Epidermal melanocyte (primary cell): ENCODE measurements around the gene JADE3.

Experiments used
- DNase-seq: peaks from one replicate; pipeline ENCODE4 v3.0.0; 2011; ENCODE audit warnings: low spot score; ENCODE audit not compliant: insufficient read length

Gene JADE3

GRCh38 chrX:46912098-46912602, at the start of gene JADE3:
Gene JADE3, plus strand, starts transcription at chrX:46912421. Its CDS starts 72,474 bp downstream, at chrX:46984895.
- peak; percentile 33 for DNase-seq

DNA sequence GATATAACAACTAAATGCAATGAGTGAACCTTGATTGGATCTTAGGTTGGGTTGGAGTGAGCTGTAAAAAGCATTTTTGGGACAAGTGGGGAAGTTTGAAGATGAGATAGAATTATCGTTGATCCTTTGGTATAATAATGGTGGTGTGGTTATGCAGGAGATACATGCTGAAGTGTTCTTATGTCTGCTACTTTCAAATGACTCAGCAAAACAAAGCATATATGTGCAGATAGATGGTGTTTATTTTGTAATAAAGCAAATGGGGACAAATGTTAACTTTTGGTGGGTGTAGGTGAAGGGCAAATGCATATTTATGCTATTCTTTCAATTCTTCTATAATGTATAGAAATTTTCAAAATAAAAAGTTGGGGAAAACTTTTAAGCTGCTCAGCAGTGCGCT, 49.1 kb upstream of the JADE3 start:
- DNase-seq = no peak

DNA sequence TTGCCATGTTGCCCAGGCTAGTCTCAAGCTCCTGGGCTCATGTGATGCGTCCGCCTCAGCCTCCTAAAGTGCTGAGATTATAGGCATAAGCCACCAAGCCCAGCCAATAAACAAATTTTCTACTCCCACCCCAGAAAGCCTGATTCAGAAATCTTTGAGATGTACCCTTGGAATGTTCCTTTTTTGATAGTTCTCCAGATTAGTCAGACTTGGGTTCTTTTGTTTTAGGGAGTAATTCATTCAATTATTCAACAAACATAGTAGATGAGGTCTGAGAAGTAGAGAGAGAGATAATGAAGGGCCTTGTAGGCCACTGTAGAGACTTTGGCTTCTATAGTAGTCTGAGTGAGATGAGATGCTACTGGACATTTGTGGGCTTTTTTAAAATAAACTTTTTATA, 47.6 kb upstream of the JADE3 start:
- no peak for DNase-seq

DNA sequence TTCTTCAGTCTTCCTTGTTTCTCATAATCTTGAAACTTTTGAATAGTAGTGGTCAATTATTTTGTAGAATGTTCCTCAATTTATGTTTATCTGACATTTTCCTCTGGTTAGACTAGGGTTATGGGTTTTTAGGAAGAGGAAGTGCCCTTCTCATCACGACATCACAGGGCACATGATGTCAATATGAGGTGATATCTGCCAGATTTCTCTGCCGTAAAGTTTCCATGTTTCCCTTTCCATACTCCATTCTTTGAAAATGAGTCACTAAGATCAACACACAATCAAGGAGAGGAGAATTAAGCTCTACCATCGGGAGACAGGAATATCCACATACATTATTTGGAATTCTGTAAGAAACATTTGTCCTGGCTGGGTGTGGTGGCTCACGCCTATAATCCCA, 46.9 kb upstream of the JADE3 start:
- no peak for DNase-seq

DNA sequence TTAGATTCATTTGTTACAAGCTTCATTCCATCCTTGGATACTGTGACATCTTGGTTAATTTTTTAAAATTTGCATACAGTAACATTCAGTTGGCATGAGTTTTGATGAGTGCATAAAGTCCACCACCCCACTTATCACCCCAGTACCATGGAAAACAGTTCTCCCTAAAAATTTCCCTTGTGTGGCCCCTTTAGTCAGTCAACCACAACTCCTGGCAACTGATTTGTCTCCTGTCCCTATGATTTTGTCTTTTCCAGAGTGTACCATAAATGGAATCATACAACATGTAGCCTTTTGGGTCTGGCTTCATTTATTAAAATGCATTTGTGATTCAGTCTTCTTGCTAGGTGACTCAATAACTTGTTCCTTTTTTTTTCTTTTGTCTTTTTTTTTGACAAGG, 45.5 kb upstream of the JADE3 start:
- DNase-seq = no peak

DNA sequence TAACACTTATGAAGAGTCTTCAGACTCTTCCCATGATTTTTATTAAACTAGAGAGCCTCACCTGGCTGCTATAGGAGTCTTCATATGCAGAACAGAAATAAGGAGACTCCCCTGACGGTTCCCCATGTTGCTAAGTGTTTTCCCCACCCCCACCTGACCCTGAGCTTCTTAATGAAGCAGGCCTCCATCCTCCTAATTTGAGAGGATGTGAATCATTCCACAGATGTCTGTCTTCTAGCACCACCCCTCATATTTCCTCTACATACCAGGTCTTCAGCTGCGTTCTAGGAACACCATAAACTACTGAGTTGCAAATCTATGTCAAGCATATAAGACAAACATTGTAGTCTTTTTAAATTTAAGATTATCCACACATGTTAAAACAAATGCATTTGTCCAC, 38.5 kb upstream of the JADE3 start:
- DNase-seq = no peak

- DNase-seq = no peak
Observed at GRCh38 chrX:46876901-46877300, 35.3 kb upstream of the JADE3 start.

DNA sequence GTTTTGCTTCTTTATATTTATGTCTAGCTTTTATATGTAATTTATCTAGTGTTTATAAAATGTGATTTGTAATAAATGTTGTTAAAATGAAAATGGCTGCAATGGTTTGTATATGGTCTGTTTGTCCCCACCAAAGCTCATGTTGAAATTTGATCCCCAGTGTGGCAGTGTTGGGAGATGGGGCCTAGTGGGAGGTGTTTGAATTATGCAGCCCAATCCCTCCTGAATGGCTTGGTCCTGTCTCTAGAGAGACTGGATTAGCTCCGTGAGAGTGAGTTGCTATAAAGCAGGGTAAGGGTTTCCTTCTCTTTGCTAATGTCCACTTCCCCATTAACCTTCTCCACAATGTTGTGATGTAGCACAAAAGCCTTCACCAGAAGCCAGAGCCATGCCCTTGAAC, 30.0 kb upstream of the JADE3 start:
- DNase-seq = no peak

- no peak for DNase-seq
Observed at GRCh38 chrX:46884799-46885198, 27.4 kb upstream of the JADE3 start.

- DNase-seq = no peak
Observed at GRCh38 chrX:46898207-46898606, 14.0 kb upstream of the JADE3 start.

DNA sequence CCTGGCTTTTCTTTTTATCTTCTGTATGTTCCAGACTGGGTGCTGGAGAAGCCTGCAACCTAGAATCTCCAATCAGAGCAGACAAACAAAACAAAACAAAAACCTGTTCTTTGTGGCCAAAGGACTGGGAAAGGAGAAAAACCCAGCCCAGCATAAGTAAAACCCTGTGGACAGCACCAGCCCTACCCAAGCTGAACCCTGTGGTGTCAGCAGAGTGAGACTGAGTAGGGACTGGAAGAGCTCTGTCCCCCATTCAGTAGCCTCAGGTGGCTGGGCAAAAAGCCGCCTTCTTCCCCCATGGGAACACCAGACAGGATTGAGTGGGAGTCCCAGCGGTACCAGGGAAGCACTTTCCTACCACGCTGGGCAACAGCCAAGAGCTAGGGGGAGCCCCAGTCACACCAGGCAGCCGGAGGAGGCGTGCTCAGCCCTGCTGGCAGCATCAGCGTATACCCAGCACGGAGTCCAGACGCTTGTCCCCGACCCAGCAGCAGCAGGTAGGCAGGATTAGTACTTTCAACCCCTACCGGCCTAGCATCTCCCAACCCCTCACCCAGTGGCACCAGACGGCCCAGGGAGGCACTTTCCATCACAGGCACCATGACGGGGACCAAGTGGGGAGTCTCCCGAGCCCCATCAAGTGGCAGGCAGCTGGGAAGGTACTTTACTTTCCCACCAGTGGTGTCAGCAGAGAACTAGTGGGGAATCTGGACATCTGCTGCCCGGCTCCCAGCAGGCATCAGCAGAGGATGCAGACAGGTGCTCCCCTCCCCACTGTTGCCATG, 8.6 kb upstream of the JADE3 start:
- DNase-seq = peak; percentile 50

DNA sequence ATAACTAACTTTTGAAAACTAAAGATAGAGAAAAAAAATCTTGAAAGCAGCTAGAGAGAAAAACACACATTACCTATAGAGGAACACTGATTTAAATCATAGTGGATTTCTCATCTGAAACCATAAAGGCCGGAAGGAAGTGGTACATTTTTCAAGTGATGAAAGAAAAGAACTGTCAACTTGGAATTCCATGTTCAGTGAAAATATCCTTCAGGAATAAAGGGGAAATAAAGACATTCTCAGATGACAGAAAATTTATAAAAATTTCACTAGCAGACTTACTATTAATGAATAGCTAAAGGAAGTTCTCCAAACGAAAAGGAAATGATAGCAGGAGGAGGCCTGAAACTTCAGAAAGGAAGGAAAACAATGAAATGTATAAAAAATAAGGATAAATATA, 7.6 kb upstream of the JADE3 start:
- no peak for DNase-seq

- no peak for DNase-seq
Observed at GRCh38 chrX:46910415-46910814, 1.8 kb upstream of the JADE3 start.

DNA sequence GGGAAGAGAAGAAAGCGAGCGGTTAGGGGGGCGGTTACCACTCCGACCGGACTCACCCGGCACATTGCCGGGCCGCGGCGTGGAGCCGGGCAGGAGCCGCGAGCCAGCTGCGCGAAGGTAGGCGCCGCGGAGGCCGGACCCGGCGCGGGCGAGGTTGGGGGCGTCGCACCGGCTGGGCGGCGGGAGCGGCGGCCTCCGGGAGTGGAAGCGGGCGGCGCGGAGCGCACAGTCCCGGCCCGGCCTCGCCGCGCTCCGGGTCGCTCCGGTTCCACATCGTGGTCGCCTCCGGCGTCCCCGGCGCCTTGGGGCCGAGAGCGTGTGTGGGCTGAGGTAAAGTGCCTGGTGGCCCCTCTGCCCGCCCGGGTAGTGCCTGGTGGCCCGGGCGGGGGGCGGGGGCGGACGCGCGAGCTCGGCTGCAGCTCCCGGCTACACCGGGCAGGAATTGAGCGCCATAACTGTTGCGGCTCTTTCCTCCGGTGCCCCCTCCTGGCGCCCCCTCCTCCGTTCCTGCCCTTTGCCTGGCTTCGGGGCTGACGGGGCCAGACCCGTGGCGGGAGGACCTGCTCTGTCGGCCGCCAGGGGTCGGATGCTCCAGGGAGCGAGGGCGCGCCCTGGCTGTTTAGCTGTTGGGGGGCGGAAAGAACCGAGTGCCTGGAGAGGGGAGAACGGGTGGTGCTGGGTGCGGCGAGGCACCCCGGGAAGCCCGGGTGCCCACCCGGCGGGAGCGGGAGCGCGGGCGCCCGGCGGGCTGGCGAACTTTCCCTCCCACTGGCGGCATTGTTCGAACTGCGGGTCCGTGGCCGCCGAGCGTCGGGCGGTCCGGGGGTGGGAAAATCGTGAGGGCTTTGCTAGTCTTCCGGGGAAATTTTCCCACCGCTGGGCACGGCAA, 626 bp downstream of the JADE3 start:
- DNase-seq = peak; percentile 25

DNA sequence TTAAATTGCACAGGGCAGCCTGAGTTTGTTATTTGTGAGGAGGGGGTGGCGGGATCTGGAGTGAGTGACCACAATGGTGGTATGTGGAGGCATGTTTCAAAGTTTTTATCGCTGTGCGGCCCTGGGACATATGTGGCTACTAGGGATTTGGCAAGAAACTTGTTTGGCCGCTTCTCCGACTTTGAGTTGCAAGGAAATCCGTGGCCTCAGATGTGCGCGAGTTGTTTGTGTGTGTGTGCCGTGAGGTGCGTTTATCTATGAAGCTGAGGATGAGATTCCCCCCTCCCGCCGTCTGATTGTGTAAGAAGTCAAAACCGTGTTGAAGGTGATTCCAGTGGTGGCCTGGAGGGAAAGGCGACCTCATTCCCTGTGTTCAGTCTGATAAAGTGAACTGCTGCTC, 1.4 kb downstream of the JADE3 start:
- DNase-seq = no peak

- no peak for DNase-seq
Observed at GRCh38 chrX:46916273-46916672, 4.1 kb downstream of the JADE3 start.

- DNase-seq = no peak
Observed at GRCh38 chrX:46917622-46918021, 5.4 kb downstream of the JADE3 start.

DNA sequence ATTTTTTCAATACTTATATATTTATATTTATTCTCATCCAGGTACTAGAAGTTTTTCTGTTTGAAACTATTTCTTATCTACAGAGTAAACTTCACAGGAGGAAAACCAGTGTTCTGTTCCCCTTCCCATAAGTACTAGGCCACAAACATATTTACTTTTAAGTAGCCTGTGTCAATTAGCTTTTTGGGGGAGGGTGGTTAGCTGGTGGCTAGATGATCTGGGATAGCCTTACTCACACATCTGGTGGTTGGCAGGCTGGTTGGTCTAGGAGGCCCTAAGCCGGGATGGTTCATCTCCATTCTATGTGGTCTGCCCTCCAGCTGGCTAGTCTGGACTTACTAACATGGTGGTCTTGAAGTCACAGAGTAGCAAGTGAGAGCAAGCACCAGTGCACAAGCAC, 6.2 kb downstream of the JADE3 start:
- no peak for DNase-seq

- no peak for DNase-seq
Observed at GRCh38 chrX:46920235-46920634, 8.0 kb downstream of the JADE3 start.

GRCh38 chrX:46922611-46923010, 10.4 kb downstream of the JADE3 start:
- DNase-seq = no peak

DNA sequence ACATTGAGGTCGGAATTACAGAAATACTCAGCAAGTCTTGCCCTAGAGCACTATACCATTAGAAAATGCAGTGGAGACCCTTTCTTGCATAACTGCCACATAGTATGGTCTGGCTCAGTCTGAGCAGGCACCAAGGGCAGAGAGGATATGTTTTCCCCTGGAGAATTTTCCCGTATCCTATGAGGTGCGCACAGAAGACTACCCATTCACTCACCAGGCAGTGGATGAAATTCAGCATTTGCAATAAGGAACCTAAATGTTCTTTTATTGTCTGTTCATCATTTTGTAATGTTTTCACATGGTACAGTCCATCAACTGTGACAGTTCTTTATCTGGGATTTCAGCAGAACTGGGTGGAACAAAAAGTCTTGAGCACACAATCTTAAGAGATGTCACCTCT, 15.5 kb downstream of the JADE3 start:
- DNase-seq = no peak

DNA sequence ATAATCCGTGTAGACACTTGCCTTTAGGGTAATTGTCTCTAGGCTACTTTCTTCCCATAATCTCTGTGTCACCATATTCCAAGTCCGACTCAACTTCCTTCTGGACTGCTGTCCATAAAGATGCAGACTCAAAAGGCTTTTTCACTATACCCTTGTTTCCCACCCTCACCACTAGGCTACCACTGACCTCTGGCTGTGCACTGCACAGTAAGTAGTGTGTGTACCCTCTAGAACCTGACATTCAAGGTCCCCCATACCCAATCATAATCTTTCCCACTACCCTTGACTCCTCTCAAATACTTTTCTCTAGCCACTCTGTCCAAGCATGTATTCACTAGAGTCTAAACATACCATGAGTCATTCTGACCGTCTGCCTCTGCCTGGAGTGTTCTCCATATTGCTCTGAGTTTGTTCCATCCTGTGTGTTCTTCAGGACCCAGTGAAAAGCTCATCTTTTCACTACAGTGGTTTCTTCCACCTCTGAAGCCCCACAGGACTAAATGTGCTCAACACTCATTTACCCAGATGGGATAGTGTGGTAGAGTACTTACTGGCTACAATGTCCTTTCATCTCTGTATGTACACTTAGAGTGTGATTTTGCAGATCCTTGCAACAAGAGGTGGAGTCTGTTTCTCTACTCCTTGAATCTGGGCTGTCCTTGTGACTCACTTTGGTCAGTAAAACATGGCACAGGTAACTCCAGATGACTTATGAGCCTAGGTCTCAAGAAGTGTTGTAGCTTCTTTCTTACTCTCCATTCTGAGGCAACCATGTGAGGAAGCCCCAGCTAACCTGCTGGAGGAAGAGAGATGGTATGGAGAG, 17.4 kb downstream of the JADE3 start:
- no peak for DNase-seq
